T follicular helper cell (primary cell): Measurements from ENCODE around the gene PAQR8.
A peak's percentile ranks its signal among the peaks of the same experiment; 100 is the strongest.
"Not testable (repeated sequence)": the region's sequence is repeated elsewhere in the genome, so short reads cannot be mapped to it uniquely, and the experiment has no call there.

ENCODE experiments used
- DNase-seq: peaks from one replicate; pipeline ENCODE4 v3.0.0-alpha.2; 2020; ENCODE audit warnings: low read depth

The PAQR8 gene

GRCh38 chr6:52411911-52412310, 50.0 kb downstream of the PAQR8 start:
- no peak for DNase-seq

DNA sequence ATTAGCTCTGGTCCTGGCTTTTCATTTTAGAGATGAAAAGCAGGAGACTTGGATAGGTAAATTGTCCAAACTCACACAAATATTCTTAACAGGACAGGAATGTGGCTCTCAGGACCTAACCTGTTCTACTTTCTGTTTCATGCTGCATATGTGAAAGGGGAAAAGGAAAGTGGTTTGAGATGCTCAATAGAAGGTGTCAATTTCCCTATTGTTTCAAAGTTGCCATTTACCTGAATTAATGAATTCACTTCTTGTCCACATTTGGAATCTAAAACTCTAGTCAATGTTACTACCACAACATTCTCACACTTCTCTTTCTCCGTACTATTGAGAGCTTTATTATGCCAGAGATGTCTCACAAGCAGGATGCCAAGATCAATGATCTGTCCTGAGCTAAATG, 53.4 kb downstream of the PAQR8 start:
- DNase-seq = no peak

DNA sequence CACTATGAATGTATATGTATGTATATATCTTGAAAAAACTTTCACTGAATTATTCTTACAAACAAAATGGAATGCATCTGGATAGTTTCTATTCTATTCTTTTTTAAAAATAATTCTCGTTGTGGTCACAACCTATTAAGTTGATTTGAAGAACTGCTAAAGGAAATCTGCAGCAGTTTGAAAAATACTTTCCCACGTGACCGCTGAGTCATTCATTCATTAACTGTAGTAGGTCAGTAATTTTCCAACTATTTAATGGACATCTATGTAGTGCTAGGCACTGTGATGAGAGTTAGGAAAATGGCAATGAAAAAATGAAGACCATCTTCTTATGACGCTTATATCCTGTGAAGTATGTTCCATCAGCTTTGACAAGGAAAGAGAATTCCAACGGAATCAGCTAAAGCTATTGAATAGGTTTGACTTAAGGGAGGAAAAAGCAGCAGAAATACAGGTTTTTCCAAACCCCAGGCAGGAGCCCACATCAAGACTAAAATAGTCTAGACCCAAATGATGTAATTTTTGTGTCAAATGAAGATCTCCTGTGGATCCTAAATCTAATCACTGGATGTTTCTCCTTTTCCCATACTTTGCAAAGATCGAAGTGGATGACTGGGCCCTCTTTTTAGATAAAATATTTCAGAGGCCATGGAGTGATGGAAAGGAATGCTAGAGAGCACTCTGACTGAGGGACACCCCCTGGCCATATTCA, 54.1 kb downstream of the PAQR8 start:
- DNase-seq = no peak

GRCh38 chr6:52416629-52417151, 54.7 kb downstream of the PAQR8 start:
- no peak for DNase-seq

- no peak for DNase-seq
Observed at GRCh38 chr6:52417675-52418111, 55.7 kb downstream of the PAQR8 start.

DNA sequence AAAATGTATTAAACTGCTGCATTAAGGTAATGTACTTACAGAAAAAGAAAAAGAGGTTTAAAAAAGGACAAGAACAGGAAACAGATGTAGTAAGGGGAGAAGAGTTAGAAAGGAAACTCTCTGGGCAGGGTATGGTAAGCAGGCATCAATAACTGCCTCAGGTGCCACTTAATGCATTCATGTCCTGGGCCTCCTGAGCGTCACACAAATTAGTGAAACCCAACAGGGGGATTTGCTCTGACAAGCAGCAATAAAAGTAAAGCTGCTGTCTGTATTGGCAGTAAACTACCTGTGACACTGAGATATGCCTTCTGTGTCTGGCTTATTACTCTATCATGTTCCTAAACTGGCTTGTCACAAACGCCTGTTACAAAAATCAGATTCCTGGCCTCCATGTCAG, 56.7 kb downstream of the PAQR8 start:
- no peak for DNase-seq

DNA sequence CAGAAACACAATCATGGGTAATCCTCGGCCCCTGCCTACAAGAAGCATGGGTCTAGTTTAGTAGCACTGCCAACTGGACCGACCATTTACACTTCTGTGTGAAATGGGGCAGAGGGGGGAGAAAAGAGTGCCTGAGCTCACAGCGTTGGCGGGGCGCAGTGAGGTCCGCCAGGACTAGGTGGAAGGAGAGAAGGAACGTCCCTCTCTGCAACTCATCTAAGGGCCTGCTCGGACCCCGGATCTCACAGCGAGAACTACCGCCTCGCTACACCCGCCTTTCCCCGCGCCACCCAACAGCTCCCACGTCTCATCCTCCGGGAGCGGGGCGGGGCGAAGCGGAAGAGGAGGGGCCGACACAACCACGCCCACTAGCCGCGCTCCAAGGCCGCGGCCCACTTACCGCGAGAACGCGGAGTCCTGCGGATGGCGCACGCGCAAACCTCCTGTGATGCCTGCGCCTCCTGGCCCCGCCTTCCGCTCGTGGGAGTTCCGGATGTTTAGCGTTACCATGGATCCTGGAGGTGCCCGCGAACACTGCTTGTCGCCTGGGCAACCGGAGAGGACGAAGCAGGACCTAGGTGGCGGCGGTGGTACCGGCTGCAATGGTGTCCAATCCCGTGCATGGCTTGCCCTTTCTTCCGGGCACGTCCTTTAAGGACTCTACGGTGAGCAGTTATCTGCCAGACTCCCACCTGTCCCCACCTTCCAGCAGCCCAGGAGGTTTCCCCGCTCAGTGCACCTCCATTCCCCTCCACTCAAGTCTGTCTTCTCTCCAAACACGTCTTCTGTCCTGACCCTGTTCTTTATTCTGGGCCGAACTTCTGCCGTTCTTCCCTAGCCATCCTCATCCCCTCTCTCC, 58.1 kb downstream of the PAQR8 start, which contains the start of gene EFHC1:
Gene EFHC1, plus strand, starts transcription at position 534 of the 859 bp plus-strand sequence. Its CDS starts 69 bp downstream, at position 603.
- DNase-seq = peak; percentile 97

DNA sequence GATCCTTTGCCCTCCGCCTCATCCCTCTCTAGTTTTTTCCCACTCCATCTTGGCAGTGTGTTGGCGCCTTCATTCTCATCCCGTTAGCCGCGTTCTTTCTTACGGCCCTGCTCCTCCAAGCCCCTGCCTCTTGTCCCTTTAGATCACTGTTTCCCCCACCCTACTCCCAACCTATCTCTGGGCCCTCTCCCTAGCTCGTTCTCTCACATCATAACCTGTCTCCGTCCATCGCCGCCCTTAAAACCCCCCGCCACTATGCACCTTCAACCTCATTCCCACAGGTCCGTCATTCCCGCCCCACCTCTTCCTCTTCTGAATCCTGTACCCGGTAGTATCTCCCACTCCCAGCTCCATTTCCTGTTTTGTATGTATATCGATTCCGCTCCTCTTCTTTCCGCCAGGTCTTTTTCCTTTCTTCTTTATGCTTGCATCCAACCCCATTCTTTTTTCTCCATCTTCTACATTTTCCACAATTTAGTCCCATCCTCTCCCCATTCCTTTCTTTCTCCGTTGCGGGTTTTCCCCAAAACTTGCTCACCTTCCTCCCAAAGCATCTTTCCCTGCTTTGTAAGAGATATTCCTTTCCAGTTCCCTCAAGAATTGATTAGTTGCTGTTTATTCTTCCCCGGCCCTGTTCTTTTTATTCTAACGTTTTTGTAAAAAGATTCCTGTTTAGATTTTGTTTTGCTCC, 58.9 kb downstream of the PAQR8 start:
- no peak for DNase-seq

GRCh38 chr6:52422156-52422555, 60.2 kb downstream of the PAQR8 start:
- no peak for DNase-seq

DNA sequence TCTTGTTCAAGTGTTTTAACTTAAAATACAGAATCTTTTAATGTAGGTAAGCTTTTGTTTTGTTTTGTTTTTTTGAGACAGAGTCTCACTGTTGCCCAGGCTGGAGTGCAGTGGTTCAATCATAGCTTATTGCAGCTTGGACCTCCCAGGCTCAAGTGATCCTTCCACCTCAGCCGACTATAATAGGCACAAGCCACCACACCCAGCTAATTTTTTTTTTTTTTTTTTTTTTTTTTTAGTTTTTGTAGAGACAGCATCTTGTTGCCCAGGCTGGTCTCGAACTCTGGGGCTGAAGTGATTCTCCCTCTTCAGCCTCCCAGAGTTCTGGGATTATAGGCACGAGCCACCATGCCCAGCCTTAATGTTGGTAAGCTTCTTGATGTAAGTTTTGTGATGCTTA, 61.5 kb downstream of the PAQR8 start:
- no peak for DNase-seq

- no peak for DNase-seq
Observed at GRCh38 chr6:52423971-52424381, 62.0 kb downstream of the PAQR8 start.

- no peak for DNase-seq
Observed at GRCh38 chr6:52424513-52424912, 62.6 kb downstream of the PAQR8 start.

DNA sequence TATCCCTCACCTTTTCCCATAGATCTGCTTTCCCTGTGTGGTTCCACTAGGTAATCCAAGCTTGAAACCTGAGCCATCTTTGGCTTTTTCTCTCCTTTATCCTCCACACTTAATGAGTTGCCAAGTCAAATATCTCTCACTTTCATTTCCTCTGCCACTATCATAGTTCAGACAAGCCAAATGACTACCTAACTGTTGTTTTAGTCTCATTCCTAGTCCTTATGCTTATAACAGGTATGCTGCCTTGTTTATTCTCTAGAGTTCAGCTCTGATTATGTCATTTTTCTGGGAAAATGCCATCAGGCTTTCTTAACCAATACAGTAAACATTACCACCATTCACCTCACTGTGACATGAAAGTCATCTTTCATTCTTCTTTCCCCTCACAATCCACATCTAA, 64.7 kb downstream of the PAQR8 start:
- DNase-seq = no peak

DNA sequence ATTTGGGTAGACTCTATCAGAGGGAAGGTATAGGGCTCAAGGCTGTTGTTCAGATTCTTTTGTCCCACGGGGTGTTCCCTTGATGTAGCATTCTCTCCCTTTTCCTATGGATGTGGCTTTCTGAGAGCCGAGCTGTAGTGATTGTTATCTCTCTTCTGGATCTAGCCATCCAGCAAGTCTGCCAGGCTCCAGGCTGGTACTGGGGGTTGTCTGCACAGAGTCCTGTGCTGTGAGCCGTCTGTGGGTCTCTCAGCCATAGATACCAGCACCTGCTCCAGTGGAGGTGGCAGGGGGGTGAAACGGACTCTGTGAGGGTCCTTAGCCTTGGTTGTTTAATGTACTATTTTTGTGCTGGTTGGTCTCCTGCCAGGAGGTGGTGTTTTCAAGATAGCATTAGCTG, 71.3 kb downstream of the PAQR8 start:
- not testable (repeated sequence) for DNase-seq

- no peak for DNase-seq
Observed at GRCh38 chr6:52435345-52435744, 73.4 kb downstream of the PAQR8 start.

DNA sequence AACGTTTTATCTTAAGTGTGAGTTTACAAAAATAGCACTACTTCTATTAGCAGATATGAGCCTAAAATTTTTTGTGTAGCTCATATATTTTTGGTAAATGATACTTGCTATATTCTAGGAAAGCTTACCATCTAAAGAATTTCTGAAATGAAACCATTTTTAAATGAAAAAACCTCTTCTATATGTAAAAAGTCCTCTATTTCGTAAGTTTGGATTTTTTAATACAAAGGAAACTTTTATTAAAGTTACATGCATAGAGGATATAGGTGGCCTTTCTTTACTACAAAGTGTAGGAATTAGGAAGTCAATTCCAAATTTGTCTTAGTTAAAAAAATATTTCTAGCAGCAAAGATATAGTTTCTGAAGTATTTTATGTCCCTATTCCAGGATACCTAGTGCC, 77.0 kb downstream of the PAQR8 start:
- DNase-seq = no peak

- no peak for DNase-seq
Observed at GRCh38 chr6:52454556-52454955, 92.6 kb downstream of the PAQR8 start.

- DNase-seq = no peak
Observed at GRCh38 chr6:52457096-52457495, 95.1 kb downstream of the PAQR8 start.
